SU-DHL-6 (cell line): Measurements from ENCODE around the gene BANF2.

Experiments used
- H2AFZ ChIP-seq: fragments of 200-600 bp; sonication (generic); 2 replicates; pipeline ENCODE4 v1.6.1; 2014; ENCODE audit warnings: low read depth, mild to moderate bottlenecking, moderate library complexity, mixed read lengths, antibody characterized with exemption, low read length; ENCODE audit not compliant: severe bottlenecking
- H3F3A ChIP-seq: fragments of 200-600 bp; shearing (Covaris generic); 2 replicates; pipeline ENCODE4 v1.6.0; 2016; ENCODE audit warnings: antibody characterized with exemption, mild to moderate bottlenecking; ENCODE audit not compliant: insufficient read depth
- H3K27ac ChIP-seq: fragments of 200-600 bp; sonication (generic); 2 replicates; pipeline ENCODE4 v1.5.1; 2016; ENCODE audit warnings: low read depth, mild to moderate bottlenecking, low read length, moderate library complexity, mixed read lengths
- H3K27me3 ChIP-seq: fragments of 200-600 bp; sonication (generic), shearing (Covaris generic); 2 replicates; pipeline ENCODE4 v1.6.0; 2014; ENCODE audit warnings: mild to moderate bottlenecking, low read length
- H3K36me3 ChIP-seq: fragments of 200-600 bp; sonication (generic); 2 replicates; pipeline ENCODE4 v1.6.1; 2014; ENCODE audit warnings: mild to moderate bottlenecking, low read length, mixed read lengths
- H3K4me2 ChIP-seq: fragments of 300-600, 200-600 bp; shearing (Covaris generic), sonication (generic); 2 replicates; pipeline ENCODE4 v1.6.0; 2014; ENCODE audit warnings: low read length, low read depth, mild to moderate bottlenecking; ENCODE audit not compliant: poor library complexity, severe bottlenecking
- H3K4me3 ChIP-seq: fragments of 200-600 bp; sonication (generic); 2 replicates; pipeline ENCODE4 v1.5.1; 2014; ENCODE audit warnings: antibody characterized with exemption, low read length, mild to moderate bottlenecking, mixed read lengths; ENCODE audit not compliant: insufficient read depth, poor library complexity, severe bottlenecking
- H3K79me2 ChIP-seq: fragments of 200-600 bp; sonication (generic); 2 replicates; pipeline ENCODE4 v1.6.1; 2014; ENCODE audit warnings: mild to moderate bottlenecking, low read length, moderate library complexity; ENCODE audit not compliant: insufficient read depth
- H3K9ac ChIP-seq: fragments of 200-600 bp; sonication (generic); 2 replicates; pipeline ENCODE4 v1.7.0; 2014; ENCODE audit warnings: mild to moderate bottlenecking, low read length
- H3K9me2 ChIP-seq: fragments of 200-600 bp; sonication (generic); replicated peaks from 2 replicates; pipeline ENCODE4 v1.6.1; 2014; ENCODE audit warnings: low read length; ENCODE audit not compliant: insufficient read depth
- H3K9me3 ChIP-seq: fragments of 200-600 bp; sonication (generic); 2 replicates; pipeline ENCODE4 v1.6.1; 2014; ENCODE audit warnings: low read length, mixed read lengths; ENCODE audit not compliant: insufficient read depth
- H4K20me1 ChIP-seq: fragments of 200-600 bp; sonication (generic); 2 replicates; pipeline ENCODE4 v1.6.1; 2014; ENCODE audit warnings: low read depth, mild to moderate bottlenecking, antibody characterized with exemption, low read length, moderate library complexity, mixed read lengths
- CTCF ChIP-seq: fragments of 200-600 bp; sonication (generic); IDR thresholded peaks from one replicate; pipeline ENCODE4 v1.5.1; 2017; ENCODE audit warnings: antibody characterized with exemption, mild to moderate bottlenecking, low read length, moderate library complexity; ENCODE audit not compliant: insufficient read depth, poor library complexity, severe bottlenecking
- EZH2phosphoT487 ChIP-seq: fragments of 200-600 bp; sonication (generic), shearing (Covaris generic); conservative IDR thresholded peaks from 2 replicates; pipeline ENCODE4 v1.6.1; 2018; ENCODE audit warnings: mild to moderate bottlenecking, antibody characterized with exemption, low read length, moderate library complexity, mixed read lengths

Gene BANF2

GRCh38 chr20:17659801-17660200, 40.0 kb upstream of the BANF2 start:
- Histone ChIP-seq H3K27me3 (no peaks in the 10 kb centered on the region), H3K4me3 (no peak overlapping the region), H3K27ac (no peak overlapping the region), H3K9me2 (no peaks in the 10 kb centered on the region), H4K20me1 (no peaks in the 10 kb centered on the region), H2AFZ (no peak overlapping the region), H3K9ac (no peak overlapping the region), H3F3A (no peaks in the 10 kb centered on the region), H3K4me2 (no peak overlapping the region), H3K9me3 (no peaks in the 10 kb centered on the region), H3K36me3 (no peaks in the 10 kb centered on the region), H3K79me2 (no peaks in the 10 kb centered on the region)
- TF ChIP-seq CTCF: no peak
- no peak for TF ChIP-seq EZH2phosphoT487

- H3K27me3 ChIP-seq: no peaks in the 10 kb centered on the region
- no peaks in the 10 kb centered on the region for H4K20me1 ChIP-seq
- no peaks in the 10 kb centered on the region for H3F3A ChIP-seq
- no peak for TF ChIP-seq EZH2phosphoT487
- TF ChIP-seq CTCF: no peak
- no peak overlapping the region for H2AFZ ChIP-seq
- H3K79me2 ChIP-seq: no peaks in the 10 kb centered on the region
- no peaks in the 10 kb centered on the region for H3K9me3 ChIP-seq
- H3K36me3 ChIP-seq: no peaks in the 10 kb centered on the region
- no peak overlapping the region for H3K4me2 ChIP-seq
- no peaks in the 10 kb centered on the region for H3K9me2 ChIP-seq
- H3K4me3 ChIP-seq: no peak overlapping the region
- H3K9ac ChIP-seq: no peak overlapping the region
- H3K27ac ChIP-seq: no peak overlapping the region
These were observed 39.1 kb upstream of the BANF2 start for GRCh38 chr20:17660667-17661066.

- H4K20me1 ChIP-seq: no peaks in the 10 kb centered on the region
- H3K4me2 ChIP-seq: no peak overlapping the region
- no peaks in the 10 kb centered on the region for H3K79me2 ChIP-seq
- no peak overlapping the region for H3K27ac ChIP-seq
- no peak overlapping the region for H3K9ac ChIP-seq
- H3K4me3 ChIP-seq: no peak overlapping the region
- no peaks in the 10 kb centered on the region for H3K27me3 ChIP-seq
- H3K36me3 ChIP-seq: no peaks in the 10 kb centered on the region
- no peaks in the 10 kb centered on the region for H3K9me2 ChIP-seq
- no peak overlapping the region for H2AFZ ChIP-seq
- TF ChIP-seq EZH2phosphoT487 (no peak), CTCF (no peak)
- no peaks in the 10 kb centered on the region for H3F3A ChIP-seq
- H3K9me3 ChIP-seq: no peaks in the 10 kb centered on the region
These were observed 38.5 kb upstream of the BANF2 start for GRCh38 chr20:17661121-17661744.
